Measurements from ENCODE around the gene WLS.

GRCh38 chr1:68129536-68130250, 102.6 kb downstream of the WLS start:
- TF ChIP-seq POLR2A (IDR thresholded peaks at IDR 0.05) = no peak
- no peak for TF ChIP-seq CTCF (IDR thresholded peaks at IDR 0.05)
- TF ChIP-seq EP300 (IDR thresholded peaks at IDR 0.05) = no peak

All from ovary (tissue), 3 donors.